Measurements from ENCODE around the gene TPM4.
"Not testable (repeated sequence)": the region's sequence is repeated elsewhere in the genome, so short reads cannot be mapped to it uniquely, and the experiment has no call there.

TPM4 gene

GRCh38 chr19:16099314-16099965 is 23.1 kb downstream of the TPM4 start:
- DNase-seq, result not testable (repeated sequence)

- DNase-seq, result no peak
Measured at GRCh38 chr19:16100524-16100923, 24.2 kb downstream of the TPM4 start.

DNA sequence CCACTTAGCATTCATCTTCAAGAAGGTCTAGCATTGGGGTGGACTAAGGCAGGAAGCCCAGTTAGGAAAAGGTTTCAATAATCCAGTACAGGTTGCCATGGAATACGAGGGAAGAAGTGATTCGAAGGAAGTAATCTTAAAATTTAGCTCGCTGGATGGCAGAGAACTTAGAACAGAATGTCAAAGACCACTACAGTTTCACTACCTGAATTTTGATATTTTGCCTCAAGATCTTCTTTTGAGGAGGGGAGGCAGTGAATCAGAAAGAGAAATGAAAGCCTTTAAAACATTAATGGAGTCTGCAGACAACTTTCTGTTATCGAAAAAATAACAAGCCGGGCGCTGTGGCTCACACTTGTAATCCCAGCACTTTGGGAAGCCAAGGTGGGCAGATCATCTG is 28.4 kb downstream of the TPM4 start:
- no peak for DNase-seq

GRCh38 chr19:16106121-16106520 is 29.8 kb downstream of the TPM4 start:
- DNase-seq, result no peak

DNA sequence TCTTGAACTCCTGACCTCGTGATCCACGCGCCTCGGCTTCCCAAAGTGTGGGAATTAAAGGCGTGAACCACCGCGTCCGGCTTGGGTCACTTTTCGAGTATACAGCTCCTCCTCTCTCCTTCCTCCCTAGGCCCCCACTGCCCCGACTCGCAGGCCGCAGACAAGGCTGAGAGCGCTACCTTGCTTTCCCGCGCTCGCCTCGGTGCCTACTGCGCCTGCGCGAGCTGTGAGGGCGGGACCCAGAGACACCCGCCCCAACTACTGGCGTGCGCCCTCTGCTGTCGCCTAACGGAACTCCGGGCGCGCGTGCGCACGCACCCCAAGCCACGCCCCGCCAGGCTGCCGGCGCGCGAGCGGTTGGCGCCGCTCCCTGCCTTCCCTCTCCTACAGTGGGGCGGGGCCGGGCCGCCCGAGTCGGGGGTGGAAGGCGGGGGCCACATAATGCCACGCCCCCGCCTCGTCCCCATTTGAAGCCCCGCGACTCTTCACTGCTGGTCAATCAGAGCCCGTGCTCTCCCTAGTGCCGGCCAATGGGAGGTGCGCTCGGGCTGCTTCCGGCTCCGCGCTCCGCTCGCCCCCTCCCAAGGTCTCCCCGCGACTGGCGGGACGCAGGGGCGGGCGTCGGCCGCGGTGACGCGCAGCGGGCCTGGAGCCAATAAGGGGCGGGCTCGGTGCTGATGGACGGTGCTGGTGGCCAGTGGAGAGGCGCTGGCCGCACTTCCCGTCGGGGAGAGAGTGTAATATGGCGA is 35.0 kb downstream of the TPM4 start, which contains the start of gene RAB8A:
TSS of gene RAB8A (plus strand) at position 730 of the 749 bp plus-strand sequence. CDS start at position 743, 13 bp downstream.
- peak; percentile 98 for DNase-seq

DNA sequence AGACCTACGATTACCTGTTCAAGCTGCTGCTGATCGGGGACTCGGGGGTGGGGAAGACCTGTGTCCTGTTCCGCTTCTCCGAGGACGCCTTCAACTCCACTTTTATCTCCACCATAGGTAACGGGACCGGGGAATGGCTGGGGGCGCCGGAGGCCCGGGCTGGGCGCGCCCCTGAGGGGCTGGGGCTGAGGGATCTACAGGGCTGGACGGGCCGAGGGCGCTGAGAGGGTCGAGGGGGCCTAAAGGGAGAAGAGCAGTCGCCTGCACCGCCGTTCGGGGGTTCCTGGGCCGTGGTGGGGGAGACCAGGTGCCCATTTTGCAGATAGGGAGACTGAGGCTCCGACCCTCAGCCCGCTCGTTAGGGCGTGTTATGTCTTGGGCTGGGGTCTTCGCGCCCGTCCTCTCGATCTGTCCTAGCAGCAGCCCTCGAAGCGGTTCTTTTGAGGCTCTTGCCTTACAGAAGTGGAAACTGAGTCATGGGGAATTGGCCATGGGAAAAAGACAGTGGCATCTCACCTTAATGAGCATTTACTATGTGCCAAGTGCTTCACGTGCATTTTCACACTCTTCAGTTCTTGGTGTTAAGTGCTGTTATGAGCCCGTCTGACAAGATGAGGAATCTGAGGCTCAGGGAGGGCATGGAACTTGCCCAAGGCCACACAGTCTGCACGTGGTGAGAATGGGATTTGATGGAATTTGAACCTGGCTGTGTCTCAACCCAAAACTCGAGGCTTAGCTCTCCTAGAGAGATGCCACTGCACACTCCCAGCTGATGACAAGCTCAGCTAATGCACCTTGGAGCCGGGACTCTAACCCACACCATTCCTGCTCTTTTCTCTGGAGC is 35.8 kb downstream of the TPM4 start:
- no peak for DNase-seq

- no peak for DNase-seq
Measured at GRCh38 chr19:16112778-16113177, 36.5 kb downstream of the TPM4 start.

DNA sequence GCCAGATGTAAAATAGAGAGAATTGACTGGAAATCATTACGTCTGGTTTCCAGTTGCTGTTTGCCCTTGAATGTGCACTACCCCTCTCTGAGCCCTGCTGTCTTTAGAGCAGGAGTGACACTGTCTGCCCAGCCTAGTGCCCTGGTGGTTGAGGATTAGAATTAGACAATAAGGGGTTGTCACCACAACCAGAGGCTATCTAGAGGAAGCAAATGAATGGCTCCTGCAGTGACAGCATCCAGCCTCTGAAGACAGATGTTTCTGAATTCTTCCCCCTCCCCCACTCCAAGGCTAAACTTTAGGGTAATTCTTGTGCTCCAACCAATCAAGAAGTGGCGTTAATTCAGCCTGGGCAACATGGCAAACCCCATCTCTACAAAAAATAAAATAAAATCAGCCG is 37.4 kb downstream of the TPM4 start:
- DNase-seq, result no peak

DNA sequence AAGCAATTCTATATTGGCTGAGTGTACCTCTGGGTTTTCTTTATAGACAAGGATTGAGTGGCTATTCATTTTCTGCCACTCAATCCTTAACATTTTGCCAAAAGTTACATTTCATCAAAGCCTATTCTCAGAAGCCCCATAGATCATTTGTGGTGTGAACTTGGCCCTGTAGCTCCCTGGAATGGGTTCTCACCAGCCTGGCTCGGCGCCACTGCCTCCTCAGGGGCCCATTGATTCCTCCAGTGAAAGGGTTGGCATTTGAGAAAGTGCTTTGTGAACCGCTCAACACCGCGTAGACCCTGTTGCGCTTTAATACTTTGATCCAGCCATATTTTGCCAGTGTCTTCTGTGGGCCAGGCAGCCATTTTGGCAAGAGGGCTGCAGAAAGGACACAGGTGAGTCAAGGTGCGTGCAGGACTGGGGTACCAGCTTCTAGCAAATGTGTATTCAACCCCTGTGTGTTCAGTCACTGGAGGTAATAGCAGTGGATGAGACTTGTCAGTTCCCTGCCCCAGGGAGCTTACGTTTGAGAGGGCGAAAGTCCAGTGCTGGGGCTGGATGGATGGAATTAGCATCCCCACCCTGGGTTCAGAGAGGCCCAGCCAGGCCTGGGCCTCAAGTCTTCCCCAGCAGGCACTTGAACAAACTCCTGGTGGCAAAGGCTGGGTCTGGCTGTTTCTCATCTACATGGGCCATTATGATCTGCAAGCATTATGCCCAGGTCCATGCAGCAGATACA is 39.2 kb downstream of the TPM4 start:
- DNase-seq, result no peak

DNA sequence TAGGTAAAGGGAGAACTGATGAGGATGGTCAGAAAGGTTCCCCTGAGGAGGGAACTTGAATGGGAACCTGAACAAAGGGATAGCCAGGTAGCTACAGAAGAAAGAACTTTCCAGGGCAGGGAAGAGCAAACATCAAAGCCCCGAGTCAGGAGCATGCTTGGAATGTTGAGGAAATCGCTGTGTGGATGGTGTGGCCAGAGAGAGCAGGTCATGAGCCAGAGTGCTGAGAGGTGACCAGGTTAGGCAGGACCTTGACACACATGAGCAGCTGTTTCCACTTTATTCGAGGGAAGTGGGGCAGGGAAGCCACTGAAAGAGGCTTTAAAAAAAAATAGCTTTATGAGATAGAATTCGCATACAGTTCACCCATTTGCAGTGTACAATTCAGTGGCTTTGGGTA is 39.8 kb downstream of the TPM4 start:
- DNase-seq, result no peak

DNA sequence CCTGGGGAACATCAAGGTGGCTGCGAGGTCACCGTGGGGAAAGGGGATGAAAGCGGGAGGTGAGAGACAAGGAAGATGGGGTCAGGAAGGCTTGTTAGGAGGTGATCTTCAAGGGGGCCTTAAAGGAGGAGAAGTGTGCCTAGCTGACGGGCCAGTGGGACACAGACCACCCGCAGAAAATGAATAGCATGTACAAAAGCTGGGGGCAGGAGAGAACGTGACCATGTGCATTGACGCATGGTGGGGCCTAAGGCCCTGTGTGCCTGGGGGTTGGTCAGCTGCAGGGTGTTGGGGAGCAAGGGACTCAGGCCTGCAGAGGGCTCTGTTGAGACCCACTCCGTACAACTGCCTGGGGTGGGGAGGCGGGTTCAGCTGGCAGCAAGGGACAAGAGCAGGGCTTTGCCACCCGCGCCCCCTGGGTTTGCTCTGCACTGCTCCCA is 41.3 kb downstream of the TPM4 start:
- no peak for DNase-seq

DNA sequence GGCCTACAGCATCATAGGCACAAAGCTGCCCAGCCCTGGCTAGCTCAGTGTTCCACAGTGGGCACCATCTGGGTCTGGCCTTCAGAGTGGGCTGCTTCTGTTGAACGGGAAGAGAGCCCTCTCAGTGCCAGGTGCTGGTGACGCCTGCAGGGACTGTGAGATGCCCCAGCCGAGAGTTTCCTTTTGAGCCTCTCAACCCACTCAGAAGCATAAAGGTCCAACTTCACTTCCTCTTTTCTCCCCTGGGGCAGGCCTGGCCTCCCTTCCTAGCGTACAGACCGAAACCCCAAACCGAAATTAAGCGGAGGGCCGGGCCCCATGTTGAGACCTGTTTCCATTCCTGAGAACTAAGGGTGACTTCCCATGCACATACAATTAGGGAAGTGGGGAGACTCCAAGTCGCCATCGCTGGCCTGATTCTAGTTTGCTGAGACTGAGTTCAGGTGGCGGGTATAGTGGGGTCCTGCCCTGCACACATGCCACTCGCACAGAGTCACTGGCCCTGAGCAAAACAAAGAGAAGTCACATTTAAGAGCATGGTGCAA is 42.3 kb downstream of the TPM4 start:
- DNase-seq, result no peak

GRCh38 chr19:16119075-16119857 is 43.0 kb downstream of the TPM4 start:
- not testable (repeated sequence) for DNase-seq

GRCh38 chr19:16121141-16121540 is 44.8 kb downstream of the TPM4 start:
- no peak for DNase-seq

GRCh38 chr19:16121967-16122366 is 45.7 kb downstream of the TPM4 start:
- DNase-seq, result no peak

GRCh38 chr19:16124953-16125352 is 48.7 kb downstream of the TPM4 start:
- no peak for DNase-seq

DNA sequence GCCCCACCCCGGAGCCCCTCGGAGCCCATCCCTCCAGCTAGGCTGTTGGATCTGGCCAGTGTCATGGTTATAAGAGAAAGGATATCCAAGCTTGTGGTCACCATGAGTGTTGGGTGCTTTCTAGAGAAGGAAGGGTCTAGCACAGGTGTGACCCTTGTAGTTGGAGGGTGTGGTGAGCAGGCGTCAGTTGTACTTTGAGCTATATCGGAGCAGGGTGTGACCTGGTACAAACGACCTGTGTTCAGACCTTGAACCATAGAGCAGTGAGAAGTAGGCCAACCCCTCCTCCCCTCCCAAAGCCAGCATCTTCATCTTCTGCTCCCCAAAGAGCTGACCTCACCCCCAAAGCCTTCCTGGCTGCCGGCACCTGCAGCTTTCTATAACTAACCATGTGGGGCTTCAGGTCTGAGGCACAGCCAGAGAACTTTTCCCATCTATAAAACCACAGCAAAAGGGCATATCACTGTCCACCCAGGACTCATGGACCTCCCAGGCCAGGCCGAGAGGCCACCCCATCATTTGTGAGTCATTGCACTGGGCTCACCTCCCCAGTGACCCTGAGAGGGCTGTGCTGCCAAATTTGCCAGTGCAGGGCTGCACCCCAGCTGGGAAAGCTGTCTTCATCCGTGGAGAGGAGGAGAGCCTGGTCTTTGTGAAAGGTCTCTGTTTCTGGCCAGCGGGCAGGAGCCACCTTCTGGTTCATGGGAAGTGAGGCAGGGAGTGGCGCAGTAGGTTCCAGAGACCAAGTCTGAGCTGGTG is 49.6 kb downstream of the TPM4 start:
- DNase-seq, result no peak

DNA sequence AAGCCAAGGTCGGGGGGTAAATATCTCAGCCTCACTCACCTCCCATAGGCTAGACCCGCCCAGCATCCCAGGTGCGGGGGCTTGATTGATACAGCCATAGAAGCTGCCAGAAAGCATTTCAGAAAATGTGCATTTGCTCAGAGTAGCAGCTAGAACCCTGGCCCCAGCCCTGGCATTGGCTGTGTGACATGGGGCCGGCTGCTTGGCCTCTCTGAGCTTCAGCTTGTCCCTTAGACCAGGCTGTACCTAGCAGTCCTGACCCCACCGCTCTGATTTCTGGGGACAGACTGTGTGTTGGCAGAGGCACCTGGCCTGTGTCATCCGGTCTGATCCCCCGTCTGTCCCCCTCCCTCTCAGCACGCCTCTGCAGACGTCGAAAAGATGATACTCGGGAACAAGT is 50.8 kb downstream of the TPM4 start:
- no peak for DNase-seq

DNA sequence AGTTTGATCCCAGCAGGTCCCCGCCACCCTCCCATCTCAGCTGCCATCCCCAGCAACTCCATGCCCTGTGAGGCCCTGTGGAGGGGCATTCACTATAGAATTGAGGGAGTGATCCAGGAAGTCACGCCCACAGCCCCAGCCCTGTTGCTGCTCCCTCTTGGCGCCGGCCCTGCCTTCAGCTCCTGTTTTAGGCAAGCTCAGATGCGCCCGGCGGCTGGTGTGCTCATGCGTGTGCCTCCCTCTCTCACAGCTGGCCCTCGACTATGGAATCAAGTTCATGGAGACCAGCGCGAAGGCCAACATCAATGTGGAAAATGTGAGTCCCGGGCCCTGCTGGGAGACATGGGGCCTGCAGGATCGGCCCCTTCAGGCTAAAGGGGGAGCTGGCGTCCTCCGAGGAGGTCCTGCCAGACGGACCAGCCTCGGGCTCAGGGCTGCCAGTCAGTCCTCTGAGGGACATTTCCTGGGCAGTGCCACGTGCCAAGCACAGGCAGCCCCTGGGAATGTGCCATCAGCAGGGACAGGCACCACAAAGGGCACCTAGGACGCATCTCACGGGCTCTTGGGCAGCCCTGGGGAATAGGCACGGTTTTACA is 51.6 kb downstream of the TPM4 start:
- no peak for DNase-seq

- DNase-seq, result no peak
Measured at GRCh38 chr19:16131648-16132047, 55.4 kb downstream of the TPM4 start.

DNA sequence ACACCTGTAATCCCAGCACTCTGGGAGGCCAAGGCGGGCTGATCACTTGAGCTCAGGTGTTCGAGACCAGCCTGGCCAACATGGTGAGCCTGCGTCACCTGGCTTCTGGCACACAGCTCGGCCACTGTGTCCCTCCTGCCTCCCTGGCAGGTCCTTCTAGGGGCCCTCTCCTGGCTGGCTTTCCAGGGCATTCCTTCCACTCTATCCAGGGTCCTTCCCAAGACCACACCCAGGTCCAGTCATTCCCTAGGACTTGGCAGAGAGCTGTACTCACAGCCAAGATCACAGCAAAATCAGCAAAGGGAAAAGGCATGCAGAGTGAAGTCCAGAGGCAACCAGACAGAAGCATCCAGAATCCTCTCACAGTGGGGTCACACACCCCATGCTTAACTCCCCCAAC is 57.5 kb downstream of the TPM4 start:
- no peak for DNase-seq
